22Rv1 (cell line): Measurements from ENCODE around the gene HS3ST3A1.

Experiments
- H3K27ac ChIP-seq: fragments of 450-650 bp; 2 replicates; pipeline ENCODE4 v1.5.1; 2017
- CTCF ChIP-seq: fragments of 450-650 bp; IDR thresholded peaks from 2 replicates; pipeline ENCODE4 v1.5.1; 2017; ENCODE audit warnings: mild to moderate bottlenecking
- ZFX ChIP-seq: fragments of 450-650 bp; IDR thresholded peaks from 2 replicates; pipeline ENCODE4 v1.6.1; 2017; ENCODE audit warnings: antibody characterized with exemption, borderline replicate concordance

HS3ST3A1 gene

DNA sequence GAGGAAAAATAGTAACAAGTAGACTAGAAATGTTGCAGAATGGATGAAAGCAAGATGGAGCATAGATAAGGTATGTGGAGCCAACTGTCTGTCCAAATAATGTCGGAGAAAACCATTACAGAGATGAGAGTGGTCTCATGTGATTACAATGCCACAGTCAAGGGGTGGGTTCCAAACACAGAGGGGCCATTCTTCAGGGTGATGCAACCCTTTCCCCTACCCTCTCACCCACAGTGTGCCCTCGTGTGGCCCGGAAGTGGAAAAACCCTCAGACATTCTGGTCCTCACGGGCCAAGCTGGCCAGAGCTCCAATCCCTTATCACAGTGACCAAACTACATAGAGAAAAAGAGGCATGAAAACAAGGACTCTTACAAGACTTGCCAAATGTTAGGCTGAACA is 17.7 kb upstream of the HS3ST3A1 start:
- H3K27ac ChIP-seq: no peak overlapping the region
- TF ChIP-seq ZFX: no peak
- TF ChIP-seq CTCF: peak; percentile 34

DNA sequence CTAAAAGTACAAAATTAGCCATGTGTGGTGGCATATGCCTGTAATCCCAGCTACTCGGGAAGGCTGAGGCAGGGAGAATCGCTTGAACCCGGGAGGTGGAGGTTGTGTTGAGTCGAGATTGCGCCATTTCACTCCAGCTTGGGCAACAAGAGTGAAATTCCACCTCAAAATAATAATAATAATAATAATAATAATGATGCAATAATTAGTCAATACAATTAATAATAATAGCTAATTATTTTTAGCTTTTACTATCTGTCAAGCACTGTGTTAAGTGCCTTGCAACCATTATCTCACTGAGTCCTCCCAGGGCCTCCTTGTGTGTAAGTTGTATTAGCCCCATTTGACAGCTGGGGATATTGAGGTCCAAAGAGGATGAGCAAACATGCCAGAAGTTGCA is 14.3 kb upstream of the HS3ST3A1 start:
- TF ChIP-seq CTCF (no peak), ZFX (no peak)
- no peak overlapping the region for H3K27ac ChIP-seq

DNA sequence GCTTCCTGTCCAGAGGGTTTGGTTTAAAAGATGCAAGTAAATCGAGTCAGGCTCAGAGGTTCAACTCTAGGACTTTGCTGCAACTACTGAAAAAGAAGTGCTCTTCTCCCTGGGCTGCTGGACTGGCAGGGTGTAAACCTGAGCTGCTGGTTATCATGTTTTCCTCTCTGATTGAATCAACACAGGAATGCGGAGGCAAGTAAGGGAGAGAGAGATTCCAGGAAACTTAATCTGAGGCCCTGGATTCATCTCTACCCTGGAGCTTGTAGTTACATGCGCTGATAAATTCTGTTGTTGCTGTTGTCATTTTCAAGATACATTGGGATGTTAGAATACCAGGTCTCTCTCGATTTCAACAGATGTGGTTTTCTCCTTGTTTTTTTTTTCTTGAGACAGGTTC is 8.2 kb upstream of the HS3ST3A1 start:
- TF ChIP-seq CTCF (no peak), ZFX (no peak)
- H3K27ac ChIP-seq: no peak overlapping the region

- no peak for TF ChIP-seq CTCF
- no peak for TF ChIP-seq ZFX
- H3K27ac ChIP-seq: no peak overlapping the region
These were observed 380 bp downstream of the HS3ST3A1 start for GRCh38 chr17:13601322-13601775.

- no peak overlapping the region for H3K27ac ChIP-seq
- TF ChIP-seq ZFX (no peak), CTCF (no peak)
These were observed 1.0 kb downstream of the HS3ST3A1 start for GRCh38 chr17:13600475-13601321.

DNA sequence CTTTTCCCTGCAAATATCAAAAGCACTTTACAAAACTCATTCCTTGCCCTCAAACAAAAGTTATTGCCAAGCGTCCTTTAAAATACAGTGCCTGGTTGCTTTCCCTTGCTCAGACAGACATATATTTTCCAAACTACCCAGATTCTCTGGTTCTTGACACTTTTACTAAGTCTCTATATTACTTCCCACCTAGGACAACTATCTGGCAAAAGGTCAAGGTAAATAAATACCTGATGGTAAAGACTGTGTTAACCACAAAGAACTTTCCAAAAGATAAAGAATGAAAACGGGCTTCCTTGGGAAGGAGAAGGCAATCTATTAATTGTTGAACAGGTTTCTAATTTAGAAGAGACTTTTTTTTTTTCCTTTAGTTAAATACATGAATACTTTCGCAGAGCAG is 1.9 kb downstream of the HS3ST3A1 start:
- H3K27ac ChIP-seq: no peak overlapping the region
- TF ChIP-seq CTCF (no peak), ZFX (no peak)

- no peak for TF ChIP-seq ZFX
- H3K27ac ChIP-seq: no peak overlapping the region
These were observed 2.6 kb downstream of the HS3ST3A1 start for GRCh38 chr17:13599168-13599577.
